Measurements from ENCODE around the gene URB2. TPM values are rescaled to one million over a fixed set of nuclear protein-coding genes. Genes with fewer than 3 reads are reported as not detected.

Gene URB2
- total RNA-seq, 1 experiment from 2014 or later = 53.2 TPM

GRCh38 chr1:229689904-229690303 lies 63.9 kb downstream of the URB2 start:
- H3K27ac ChIP-seq (ENCODE audit: insufficient read length, low read depth, low read length) = no peak overlapping the region
- Mint-ChIP-seq H3K27me3 (ENCODE audit: low read depth) (no peaks in the 10 kb centered on the region; the same call in 1 of the 2 replicates), H3K36me3 (ENCODE audit: insufficient read depth in 1 of 3, low read depth in 3 of 3) (peaks cover 10 to 13% (median 10%) of the 10 kb centered on the region in 3 experiments; a peak in 6 of 7 replicates), H3K4me3 (no peak overlapping the region), H3K9me3 (peaks cover 13 to 16% of the 10 kb centered on the region in 2 experiments), H3K4me1 (peaks cover 22 to 31% of the 10 kb centered on the region in 2 experiments), H3K27ac (no peak overlapping the region)
- H3K79me2 ChIP-seq (ENCODE audit: insufficient read depth, low read length) = no peaks in the 10 kb centered on the region
- H3K9me3 ChIP-seq (ENCODE audit: control insufficient read depth, low read depth, low read length) = no peaks in the 10 kb centered on the region
- no peak overlapping the region for H4K5ac ChIP-seq (ENCODE audit: insufficient read length, low read depth, low read length)
- H2BK12ac ChIP-seq (ENCODE audit: insufficient read length, low read depth, low read length) = no peak overlapping the region
- H2BK120ac ChIP-seq (ENCODE audit: low read depth, low read length, poor library complexity, severe bottlenecking) = no peak overlapping the region
- H2AK5ac ChIP-seq (ENCODE audit: insufficient read length, low read length) = no peak overlapping the region
- peaks cover 10% of the 10 kb centered on the region for H3K4me1 ChIP-seq (ENCODE audit: insufficient read depth, low read length)
- no peak overlapping the region for H3K9ac ChIP-seq (ENCODE audit: extremely low read depth, insufficient read length, low read length)
- H4K91ac ChIP-seq (ENCODE audit: insufficient read length, low read depth, low read length) = no peak overlapping the region
- H2BK20ac ChIP-seq (ENCODE audit: low read depth, low read length, poor library complexity, severe bottlenecking) = no peak overlapping the region
- no peak overlapping the region for H3K4me2 ChIP-seq (ENCODE audit: insufficient read depth, insufficient read length, low read length)
- H3K14ac ChIP-seq (ENCODE audit: insufficient read depth, low read length) = no peak overlapping the region
- H3K23ac ChIP-seq (ENCODE audit: insufficient read length, low read depth, low read length) = no peak overlapping the region
- no peak overlapping the region for H2BK15ac ChIP-seq (ENCODE audit: low read depth, low read length)
- H3K4ac ChIP-seq (ENCODE audit: low read depth, low read length) = no peak overlapping the region
- DNase-seq = no peak
- no CpG with 5 or more reads among the region's 7 CpGs for WGBS (ENCODE audit: extremely low coverage, insufficient read length, low lambda C conversion rate)
- H3K79me1 ChIP-seq (ENCODE audit: insufficient read depth, low read depth, low read length, poor library complexity, severe bottlenecking) = no peaks in the 10 kb centered on the region
- H3K23me2 ChIP-seq (ENCODE audit: insufficient read length, low read depth, low read length, poor library complexity, severe bottlenecking) = no peaks in the 10 kb centered on the region
- TF ChIP-seq CTCF (conservative IDR thresholded peaks at IDR 0.05) = no peak
- no peaks in the 10 kb centered on the region for H3K27me3 ChIP-seq (ENCODE audit: insufficient read depth, low read length)
- no peaks in the 10 kb centered on the region for H4K20me1 ChIP-seq (ENCODE audit: control insufficient read depth, insufficient read depth, insufficient read length)
- no peak overlapping the region for H3K18ac ChIP-seq (ENCODE audit: insufficient read length, low read depth, low read length)
- H4K8ac ChIP-seq (replicated peaks; ENCODE audit: insufficient read length, low read depth, low read length) = no peak overlapping the region
- no peak overlapping the region for H3K56ac ChIP-seq (ENCODE audit: insufficient read length, low read depth, low read length)
- no peak overlapping the region for H3T11ph ChIP-seq (ENCODE audit: low read length)
- no peak overlapping the region for H2AFZ ChIP-seq (ENCODE audit: low read length)
- H2BK5ac ChIP-seq (ENCODE audit: insufficient read length, low read length) = no peak overlapping the region

All from H9 (cell line).